Pulmonary artery endothelial cell (primary cell): ENCODE results near the gene CTRB1. TPM values are rescaled to one million over a fixed set of nuclear protein-coding genes. Genes with fewer than 3 reads are reported as not detected.
"Not testable (repeated sequence)": the region's sequence is repeated elsewhere in the genome, so short reads cannot be mapped to it uniquely, and the experiment has no call there.

Experiments
- DNase-seq: peaks from one replicate; pipeline ENCODE4 v3.0.0-alpha.2; 2011; ENCODE audit warnings: low read depth, low spot score
- total RNA-seq: library from RNA; depleted of rRNA; stranded (reverse); fragments of >200 nt; gene quantifications from 2 replicates; pipeline ENCODE4 v1.2.3, GENCODE V29; 2014

Gene CTRB1
- total RNA-seq, 1 donor from 2014 or later: not detected

DNA sequence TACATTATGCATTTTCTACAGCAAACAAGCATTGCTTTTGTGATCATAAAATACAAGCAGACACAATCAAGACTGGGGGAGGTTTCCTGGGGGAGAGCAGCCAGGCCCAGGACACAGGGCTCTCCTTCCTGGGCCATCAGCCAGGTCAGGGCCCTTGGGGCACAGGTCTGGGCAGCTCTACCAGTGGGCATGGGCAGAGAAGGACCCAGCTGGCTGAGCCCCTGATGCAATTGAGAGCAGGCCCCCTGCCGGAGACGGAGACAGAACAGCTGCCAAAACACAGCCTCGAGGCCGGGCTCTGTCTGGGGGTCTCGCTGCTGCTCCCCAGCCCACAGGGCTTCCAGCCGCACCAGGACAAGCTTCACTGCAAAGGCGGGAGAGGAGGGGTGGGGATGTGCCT, 21.8 kb downstream of the CTRB1 start:
- not testable (repeated sequence) for DNase-seq

DNA sequence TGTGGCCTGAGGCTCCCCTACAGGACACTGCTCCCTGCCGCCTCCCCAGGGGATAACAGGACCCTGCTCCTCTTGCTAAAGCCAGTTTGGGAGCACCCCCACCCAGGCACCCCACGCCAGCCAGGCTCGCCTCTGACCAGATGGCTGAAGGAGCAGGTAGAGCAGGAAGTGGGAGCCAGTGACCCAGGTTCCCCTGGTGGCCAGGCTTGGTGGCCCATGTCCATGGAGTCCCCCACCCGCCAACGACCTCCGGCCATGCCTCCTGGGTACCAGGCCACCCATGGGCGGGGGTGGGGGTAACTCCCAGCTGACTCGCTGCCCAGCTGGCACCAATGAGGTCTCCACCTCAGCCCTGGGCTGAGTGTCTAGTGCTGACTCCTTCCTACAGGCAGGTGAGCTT, 22.6 kb downstream of the CTRB1 start:
- DNase-seq: no peak

DNA sequence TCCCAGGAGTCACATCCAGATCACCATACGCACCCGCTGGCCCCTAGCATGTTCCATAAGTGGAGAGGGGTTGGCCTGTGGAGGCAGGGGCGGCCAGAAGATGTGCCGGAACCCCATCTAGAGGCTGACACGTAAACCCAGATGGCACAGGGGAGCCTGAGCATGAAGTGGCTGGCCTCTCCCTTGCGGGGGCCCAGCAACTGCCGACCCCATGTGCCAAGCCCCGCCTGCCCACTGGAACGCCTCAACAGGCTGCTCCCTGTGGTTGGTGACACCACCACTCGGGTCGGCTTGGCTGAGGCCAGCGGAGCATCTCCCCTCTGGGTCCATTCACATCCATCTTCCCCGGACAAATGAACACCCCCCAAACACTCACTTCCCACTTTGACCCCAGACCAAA, 23.2 kb downstream of the CTRB1 start:
- no peak for DNase-seq

DNA sequence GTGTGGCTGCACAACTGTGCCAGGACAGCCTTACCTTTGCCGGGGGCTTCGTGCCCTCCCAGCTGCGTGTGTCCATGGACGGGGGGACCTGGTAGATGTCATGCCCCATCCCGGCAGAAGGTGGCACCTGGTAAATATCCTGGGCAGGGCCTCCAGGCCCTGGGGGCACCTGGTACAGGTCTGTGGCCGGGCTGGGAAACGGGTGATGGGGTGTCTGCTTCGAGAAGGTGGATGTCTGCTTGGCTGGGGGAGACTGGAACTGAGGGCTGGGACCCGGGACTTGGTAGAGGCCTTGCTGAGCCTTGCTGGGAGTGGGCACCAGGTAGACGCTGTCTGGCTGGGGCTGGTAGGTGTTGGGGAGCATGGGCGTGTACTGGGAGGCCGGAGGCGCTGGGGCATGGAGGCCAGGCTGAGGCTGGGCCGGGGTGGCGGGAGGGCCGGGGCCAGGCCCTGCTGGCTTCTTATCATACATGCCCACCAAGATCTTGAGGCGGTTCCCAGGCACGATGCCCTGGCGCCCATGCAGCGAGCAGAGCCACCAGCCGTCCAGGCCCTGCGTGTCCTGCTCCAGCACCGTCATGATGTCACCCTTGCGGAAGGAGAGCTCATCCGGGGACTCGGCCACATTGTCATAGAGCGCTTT, 23.8 kb downstream of the CTRB1 start:
- not testable (repeated sequence) for DNase-seq

DNA sequence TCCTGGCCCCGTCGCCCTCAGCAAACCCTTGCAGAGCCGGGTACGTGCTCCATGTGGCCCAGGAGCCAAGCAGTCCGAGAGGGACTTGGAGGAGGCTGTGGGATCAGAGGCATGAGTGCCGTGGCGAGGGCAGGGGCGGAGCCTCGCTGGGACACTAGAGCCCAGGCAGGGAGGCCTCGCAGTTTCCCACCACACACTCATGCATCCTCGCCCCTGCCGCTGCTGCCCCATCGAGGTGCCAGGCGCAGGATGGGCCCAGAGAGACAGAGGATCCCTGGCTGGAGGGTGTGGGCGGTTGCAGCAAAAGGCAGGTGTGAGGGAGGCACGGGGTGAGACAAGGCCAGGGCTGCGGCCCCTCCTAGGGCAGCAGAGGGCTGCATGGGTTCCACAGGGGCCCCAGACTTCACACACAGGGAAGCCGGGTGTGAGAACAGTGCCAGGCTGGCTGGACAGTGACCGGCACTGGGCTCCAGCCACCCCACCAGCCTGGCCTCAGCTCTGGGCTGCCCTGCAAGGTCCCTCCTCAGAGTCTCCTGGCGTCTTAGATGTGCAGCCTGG, 25.0 kb downstream of the CTRB1 start:
- no peak for DNase-seq

DNA sequence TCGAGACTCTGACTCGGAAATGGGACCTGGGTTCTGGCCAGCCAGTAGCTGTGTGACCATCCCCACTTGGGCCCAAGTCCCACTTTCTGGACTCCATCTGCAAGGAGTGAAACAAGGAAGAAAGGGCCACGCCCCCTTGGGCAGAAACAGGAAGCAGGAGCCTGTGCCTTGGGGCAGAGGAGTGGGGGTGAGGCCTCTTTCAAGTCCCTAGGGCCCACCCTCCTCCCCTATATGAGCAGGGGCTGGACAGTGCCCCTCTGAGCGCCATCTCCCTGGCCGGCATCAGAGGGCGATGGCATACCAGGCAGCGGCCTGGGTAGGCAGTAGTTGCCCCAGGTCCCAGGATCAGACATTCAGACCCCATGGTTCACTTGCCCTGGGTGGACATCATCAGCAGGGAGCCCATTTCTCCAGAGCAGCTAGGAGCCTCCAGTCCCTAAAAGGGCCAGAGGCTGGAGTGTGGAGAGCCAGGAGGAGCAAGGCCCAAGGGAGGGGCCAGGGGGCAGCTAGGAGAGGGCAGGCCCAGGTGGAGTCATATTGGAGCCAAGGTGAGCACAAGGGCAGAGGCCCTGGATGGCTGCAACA, 25.5 kb downstream of the CTRB1 start:
- peak; percentile 47 for DNase-seq

DNA sequence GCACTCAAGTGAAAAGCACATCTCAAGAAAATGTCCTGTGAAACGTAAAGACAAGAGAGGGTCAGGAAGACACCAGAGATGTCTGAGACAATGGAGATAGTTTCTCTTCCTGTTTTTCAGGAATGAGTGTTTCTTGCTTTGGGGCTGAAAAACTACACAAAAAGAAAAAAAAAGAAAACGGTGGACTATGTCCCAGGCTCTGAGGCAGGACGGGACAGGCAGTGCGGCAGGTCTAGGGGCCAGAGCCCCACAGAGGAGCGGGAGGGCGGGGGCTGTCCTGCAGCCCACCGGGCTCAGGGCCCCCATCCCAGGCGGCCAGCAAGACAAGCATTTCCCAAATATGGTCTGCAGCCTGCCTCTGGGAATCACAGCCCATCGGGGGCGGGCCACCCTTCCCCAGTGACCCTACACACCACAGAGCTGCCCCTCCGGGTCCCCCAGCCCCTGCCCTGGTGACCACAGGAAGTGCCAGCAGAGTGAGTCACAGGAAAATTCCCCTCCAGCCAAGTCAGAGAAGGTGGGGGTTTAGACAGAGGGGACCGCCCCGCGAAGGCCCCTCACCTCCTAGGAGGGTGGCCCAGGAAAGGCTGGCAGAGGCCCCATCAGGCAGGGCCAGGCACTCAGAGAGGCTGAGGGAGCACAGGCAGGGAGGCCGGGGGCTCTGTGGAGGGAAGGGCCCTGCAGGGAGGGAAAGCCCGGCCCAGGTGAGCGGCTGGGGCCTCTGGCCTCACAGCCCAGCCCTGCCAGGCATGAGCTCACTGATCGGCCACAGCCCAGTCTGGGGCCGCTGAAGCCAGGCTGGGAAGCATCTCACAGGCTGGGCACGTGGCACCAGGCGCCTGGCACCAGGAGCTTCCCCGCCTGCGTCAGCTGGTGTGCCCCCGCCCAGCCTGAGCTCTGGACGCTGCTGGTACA, 26.3 kb downstream of the CTRB1 start:
- DNase-seq: peak; percentile 86

DNA sequence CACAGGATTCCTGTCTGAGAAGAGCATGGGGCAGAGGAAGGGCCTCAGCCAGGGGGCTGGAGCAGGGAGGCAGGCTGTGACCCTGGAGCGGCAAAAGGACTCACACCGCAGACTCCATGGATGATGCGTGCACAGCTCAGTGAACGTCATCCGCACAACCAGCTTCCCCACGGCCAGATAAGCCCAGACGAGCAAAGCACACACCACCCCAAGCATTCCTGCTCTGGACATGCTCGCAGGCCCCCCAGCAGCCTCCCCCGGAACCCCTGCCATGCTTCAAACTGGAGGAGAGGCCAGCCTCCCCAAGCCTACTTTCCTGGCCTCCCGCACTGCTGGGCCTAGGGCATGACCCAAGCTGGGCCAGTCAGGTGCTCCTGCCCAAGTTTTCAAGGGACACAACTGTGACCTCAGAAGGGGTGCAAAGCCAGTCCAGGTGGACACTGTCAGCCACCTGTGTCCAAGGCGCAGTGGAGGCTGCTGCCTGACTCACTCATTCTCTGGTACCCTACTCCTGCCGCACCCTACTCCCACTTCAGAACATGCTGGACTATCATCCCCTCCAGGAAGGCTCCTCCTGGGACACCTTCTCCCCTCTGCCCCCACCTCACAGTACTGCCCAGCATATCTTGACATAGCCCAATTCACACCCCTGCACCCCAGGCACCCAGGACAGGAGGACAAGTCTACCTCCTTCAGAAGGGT, 27.9 kb downstream of the CTRB1 start:
- DNase-seq: no peak

DNA sequence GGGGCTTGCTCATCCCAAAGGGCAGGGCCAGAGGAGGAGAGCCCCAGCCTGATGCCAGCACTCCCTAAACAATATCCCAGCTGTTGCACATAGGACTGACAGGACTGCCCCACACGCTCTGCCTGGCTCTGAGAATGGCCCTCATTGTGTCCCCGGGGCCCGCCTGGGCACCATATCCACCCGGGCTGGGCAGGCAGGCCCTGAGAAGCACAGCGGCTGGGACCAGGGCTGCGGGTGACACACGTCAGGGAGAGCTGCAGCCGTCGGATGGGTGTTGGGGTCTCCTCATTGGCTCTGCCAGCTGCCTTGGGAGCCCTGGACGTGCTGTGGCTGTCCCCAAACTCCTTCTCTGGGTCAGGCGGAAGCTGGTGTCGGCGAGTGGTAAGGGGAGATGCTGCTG, 28.5 kb downstream of the CTRB1 start:
- DNase-seq: no peak

DNA sequence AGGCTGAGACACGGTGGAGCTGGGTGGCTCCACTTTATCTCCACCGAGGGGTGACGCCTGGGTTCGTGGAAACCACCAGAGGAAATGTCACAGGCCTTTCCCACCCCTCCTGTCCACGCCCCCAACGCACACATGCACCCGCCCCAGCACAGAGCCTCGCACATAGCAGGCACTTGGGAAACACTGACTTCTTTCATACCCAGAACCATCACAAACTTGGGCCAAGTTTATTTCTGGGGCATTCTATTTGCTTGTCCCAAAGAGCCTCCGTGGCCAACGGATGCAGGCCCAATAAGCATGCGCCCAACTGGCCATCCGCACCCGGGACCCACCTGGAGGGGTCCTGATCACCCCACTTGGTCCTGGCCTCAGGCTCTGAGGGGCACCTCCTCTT, 29.4 kb downstream of the CTRB1 start:
- no peak for DNase-seq

DNA sequence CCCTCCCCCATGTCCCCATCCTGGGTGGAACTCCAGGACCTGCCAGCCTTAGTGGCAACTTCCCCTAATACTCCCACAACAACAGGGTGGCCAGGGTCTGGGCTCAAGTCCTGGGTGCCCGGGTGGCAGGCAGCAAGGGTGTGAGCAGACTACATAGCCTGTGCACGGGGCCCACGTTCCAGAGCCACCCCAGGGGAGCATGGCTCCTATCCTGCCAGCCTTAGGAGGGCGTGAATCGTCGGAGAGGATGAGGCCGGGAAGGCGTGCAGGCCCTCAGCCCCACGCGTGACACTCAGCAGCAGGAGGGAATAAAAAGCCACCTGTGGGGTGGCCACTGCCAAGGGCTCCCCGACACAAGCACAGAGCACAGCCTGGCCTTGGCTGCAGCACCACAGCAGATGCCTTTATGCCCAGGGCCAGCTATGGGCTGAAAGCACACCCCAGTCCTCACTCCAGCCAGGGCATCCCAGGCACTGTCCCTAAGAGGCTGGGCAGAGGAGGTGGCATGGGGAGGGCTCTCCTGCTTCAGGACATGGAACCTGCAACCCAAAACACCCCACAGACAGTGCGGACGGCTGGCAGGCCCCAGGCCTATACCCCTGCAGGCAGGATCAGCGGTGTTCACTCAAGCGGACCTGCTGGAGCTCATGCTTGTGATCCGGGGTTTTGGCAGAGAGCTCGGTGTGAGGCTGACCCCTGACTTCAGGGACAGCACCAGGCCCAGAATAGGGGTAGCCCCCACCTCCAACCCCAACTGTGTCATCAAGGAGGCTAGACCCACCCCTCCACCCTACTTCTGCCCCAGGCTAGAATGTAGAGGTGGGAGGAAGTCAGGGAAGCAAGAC, 30.0 kb downstream of the CTRB1 start:
- DNase-seq: no peak

DNA sequence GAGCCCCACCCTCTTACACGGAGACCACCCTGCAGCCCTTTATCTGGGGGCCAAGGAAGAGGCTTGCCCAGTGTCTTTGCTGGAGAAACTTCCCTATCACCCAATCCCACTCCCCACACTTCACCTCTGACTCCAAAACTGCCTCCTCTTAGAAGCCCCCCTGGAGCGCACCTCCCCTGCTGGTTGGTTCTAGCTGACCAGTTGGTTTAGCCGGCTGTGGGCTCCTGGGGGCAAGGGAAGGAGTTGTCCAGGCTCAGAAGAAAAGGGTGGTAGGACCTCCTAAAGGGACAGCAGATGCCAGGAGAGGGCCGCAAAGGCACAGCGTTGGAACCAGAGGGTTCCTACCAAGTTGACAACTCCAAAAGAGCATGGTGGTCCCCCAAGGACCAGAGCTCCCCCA, 30.7 kb downstream of the CTRB1 start:
- DNase-seq: no peak

DNA sequence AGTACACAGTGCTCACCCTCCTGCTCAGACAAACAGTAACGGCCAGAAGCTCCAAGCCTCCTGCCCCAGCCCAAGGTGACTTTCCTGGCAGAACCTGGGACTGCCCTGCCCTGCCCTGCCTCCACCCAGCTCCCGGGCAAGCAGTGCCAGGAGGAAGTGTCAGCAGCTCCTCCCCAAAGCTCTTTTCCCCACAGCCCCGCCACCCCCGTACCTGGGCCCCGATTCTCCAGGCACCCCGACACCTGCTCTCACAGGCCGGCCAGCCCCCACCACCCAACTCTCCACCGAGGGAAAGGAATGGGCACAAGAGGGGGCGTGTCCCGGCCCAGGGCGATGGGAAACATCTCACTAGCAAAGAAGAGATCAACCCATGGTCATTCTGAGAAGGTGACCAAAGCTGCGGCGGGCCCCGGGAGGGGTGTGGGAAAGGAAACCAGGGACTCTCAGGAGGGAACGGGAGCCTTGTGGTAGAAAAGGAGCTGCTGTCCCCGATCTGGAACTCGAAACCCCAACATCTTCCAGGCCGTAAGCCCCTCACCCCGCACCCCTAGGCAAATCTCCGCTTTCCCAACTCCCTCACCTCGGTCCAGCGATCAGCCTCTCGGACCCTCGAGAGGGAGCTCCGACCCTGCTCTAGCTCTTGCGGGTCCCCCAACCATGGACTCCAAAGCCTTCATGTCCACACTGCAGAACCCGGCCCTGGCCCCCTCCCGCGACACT, 31.5 kb downstream of the CTRB1 start:
- DNase-seq: no peak

DNA sequence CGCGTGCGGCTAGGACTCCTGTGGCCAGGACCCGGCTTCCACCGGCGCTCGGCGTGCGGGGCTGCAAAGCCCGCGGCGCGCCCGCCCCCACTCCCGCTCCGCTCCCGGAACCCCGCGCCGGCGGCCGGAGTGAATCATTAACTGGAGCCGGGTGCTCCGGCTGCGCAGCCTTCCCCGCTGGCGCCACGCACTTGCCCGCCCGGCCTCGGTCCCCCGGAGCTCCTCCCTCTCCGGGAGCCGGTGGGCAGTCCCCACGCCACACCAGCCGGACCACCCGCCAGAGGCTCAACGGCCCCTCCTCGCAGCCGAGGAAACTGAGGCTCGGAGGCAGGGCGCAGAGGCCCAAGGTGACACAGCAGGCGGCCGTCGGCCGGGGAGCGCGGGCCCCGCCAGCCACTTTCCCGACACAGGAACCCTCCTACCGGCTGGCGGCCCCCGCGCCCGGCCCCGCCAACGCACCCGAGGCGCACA, 32.1 kb downstream of the CTRB1 start:
- DNase-seq: no peak

DNA sequence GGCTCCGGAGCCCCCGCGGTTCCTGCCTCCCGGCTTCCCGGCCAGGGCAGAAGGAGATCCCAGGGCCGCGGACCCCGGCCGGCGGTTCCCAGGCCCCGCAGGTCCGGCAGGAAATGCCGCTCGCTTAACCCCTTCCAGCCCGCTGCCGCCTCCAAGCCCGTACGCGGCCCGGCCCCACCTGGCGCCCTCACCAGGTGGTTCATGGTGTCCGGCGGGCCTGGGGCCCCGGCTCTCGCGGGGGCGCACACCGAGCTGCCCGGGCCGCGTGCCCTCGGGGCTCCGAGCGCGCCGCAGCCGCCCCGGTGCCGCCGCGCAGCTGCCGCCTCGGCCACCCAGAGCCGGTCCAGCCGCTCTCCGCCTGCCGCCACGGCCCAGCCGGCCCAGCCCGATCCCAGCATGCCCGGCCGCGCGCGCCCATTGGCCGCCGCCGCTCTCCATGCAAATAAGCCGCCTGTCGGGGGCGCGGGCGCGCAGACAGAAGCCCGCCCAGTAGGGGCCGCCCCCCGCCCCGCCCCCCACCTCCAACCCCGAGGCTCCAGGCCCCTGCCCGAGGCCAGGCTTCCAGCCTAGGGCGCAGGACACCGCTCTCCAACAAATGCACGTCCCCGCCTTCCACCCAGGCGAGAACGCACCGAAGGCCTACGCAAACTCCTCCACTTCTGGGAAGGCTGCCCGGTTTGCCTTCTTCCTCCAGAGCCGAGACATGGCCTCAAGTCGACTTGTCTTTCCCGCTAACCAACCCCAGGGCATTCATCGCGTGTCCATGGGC, 32.7 kb downstream of the CTRB1 start, which contains the start of gene BCAR1:
Gene BCAR1 (minus strand): TSS at position 345 of the 769 bp plus-strand sequence. CDS start 142 bp downstream, at position 203.
- DNase-seq: peak; percentile 57

DNA sequence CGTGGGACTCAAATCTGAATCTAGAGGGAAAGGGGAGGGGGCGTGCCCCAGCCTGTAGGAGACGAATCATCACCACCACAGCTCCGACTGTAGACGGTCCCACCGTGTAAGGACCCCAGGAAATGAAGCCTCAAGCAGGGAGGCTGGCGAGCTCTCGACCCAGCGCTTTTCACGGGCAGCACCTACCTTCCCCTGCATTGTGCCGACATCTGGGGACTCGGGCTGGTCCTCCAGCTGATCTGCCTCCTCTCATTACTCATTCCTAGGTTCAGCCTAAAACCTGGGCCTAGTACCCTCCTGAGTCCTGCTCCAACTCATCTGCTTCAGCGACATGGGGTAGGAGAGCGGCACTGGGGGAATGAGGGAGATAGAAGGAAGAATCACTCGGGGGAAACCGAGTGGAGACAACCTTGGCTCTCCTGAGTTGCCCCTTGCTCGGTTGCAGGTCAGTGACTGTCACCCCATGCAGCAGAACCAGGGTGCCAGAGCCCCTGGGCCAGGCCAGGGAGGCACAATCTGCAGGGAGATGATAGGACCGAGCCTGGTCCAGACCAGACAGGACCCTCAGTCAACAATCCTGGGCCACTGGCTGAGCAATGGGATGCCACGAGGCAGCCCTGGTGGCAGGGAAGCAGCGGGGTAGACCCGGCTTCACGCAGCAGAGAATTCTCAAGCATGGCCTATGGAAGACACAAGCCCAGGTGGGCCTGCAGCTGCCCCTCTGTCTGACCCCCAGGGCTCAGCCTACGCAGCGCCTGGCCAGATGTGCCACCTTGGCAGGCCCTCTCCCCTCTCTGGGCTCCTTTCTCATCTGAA, 33.5 kb downstream of the CTRB1 start:
- DNase-seq: no peak

DNA sequence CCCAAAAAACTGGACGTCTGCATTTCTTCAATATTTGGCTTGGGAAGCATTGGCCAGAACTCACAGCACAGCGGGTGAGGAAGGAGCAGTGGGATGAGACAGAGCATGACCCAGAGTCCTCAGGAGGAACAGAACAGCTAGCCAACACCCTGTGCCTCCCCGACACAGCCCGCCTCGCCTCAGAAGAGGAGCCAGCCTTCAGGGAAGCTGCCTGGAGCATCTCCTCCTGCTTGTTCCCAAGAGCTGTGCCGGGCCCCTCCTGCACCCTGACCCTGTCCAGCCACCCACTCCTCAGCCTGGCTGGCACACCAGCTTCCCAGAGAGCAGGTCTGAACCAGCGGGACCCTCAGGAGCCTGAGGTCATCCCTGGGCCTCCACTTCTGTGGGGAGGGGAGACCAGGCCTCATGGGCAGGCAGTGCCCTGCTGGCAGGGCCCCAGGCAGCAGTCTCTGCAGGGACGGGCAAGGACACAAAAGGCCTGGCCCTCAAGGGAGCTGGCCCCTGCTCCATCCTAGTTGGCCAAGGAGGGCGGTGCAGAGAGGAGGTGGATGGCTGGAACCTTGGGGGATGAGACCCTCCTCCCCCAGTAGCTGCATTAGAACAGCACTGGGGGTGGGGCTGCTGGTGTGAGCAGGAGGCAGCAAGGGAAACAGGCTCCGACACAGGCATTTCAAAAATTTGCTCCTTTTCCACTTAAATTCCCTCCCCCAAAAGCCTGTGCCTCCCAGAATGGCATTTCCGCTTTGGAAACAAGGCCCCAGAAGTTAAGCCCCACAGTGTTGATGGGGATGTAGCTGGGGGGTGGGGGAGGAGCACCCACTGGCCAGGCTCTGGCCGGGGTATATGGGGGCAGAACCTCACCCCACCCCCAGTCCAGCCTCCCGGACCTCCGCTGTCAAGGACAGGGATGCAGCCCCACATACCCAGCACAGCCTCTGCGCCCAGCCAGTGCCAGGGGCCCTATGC, 34.4 kb downstream of the CTRB1 start:
- DNase-seq: no peak
